ENCODE measurements around the gene RDH14.

RDH14 gene

DNA sequence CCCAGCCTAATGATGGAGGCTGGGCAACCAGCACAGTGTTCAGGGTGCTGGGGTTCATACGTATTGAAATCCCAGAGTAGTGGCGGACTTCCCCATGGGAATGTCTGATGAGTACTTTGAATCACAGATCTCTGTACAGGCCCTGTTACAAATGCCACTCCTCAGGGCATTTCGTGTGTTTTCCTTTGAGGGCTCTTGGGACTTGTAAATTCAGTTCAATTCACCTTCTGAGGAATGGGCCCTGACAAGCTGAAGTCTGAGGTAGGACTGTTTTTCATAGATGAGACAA lies 288 bp upstream of the RDH14 start:
- DNase-seq: no peak

DNA sequence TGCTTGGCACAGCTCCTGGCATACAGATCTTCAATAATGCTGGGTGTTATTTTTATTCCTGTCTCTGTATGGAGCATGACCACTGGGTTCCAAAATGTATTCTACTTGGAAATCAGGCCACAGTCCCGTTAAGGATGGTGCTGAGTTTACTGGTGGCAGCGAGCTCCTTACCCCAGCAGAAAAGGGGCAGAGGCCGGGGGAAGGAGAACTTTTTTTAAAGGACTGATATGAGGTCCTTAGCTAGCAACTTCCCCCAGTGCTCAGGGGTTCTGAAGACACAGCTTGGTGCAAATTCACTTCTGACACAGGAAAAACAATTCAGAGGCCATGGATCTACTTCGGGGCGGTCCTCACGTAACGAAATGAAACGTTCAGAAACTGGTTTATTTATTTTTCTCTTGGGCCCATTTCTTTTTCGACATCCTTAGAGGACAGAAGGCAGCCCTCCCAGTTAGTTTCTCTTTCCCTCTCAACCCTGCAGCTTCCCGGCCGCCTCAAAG lies 872 bp downstream of the RDH14 start:
- DNase-seq: no peak

DNA sequence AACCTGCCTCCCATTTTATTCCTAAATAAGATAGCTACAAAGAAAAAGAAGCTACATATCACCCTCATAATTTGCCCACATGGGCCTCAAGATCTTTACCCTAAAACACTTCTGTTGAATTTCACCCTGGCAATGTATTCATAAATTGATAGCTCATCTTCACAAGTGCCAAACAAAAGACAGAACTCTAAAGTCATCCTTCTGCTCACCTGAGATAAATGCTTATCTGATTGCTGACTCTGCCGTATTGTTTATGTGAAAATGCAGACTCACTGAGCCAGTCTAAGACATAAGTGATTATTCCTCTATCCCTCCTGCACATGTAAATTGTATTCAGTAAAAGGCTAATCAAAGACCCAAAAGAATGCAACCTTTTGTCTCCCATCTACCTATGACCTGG lies 2.0 kb downstream of the RDH14 start:
- DNase-seq: no peak

DNA sequence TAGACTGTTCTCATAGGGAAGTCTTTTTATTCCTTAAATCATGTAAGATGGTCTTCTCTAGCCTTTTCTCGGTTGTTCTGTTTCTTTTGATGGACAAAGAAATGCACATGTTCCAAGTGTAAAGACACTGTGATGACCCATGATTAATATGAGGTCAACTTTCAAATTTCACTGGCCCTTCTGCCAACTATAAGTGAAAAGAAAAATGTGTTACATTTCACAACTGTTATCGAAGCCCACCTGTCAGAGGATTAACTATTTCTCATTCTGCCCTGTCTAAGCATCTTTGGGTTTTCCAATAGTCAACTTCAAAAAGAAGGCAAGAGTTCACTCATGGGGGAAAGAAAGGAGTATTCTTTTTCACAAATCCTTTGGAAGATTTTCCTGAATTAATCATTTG lies 3.3 kb downstream of the RDH14 start:
- no peak for DNase-seq

DNA sequence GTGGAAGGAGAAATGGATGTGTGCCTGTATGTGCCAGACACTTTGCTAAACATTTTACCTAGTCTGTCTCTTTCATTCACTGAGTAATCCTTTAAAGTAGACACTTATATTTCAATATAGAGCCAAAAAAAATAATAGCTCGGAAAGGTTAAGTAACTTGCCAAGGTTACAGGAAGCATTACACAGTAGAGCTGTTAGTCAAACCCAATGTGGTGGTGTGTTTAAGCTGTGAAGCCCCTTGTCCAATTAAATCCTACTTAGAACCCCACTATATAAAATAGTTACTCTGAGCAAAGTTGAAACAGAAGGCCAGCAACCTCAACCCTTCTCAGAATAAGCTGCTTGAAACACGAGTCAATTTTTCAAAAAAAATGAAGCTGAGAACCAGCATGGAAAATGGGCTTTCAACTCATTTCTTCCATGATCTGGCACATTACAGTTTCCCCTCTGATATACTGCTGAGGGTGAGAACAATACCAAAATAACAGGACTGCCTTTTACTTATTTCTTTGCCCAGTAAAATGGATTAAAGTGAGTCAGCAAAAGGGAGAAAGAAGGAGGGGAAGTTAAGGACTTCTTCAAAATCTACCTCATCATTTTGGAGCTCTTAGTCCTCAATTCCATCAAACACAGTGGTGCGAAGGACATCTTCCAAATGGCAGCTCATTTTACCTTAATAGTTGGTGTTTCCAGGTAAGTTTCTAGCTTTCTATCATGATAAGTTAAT lies 7.9 kb downstream of the RDH14 start:
- no peak for DNase-seq

DNA sequence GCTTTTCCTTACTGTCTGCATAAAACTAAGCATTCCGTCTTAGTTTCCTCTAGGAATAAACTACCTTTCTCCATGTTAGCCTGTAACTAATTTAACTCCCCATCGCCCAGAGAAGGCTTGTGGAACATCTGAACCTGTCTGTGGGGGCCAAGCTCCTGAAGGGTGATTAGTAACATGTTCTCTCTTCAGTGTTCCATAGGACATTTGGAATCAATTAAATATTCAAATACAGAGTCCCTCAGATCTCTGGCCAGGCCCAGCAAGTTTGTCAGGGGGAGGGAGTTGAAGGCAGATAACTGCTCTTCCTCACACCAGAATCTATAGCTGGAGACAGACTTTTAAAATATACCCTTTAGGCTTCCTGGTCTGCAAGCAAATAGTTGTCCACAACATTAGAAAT lies 8.8 kb downstream of the RDH14 start:
- no peak for DNase-seq

DNA sequence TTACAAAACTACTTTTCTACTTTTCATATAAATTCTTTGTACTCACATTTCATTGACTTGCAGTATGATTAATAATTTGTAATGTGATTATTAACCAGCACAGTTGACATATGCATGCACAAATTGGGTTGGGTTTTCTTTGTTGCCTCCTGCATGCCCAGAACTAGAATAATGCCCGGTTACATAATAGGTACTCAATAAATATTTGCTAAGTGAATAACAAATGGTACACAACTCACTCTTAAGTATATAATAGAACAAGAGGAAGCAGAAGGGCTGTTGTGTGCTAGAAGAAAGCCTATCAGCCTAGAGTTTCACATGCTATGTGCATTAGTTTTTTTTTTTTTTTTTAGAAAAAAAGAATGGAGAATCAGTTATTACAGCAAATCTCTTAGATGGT lies 9.3 kb downstream of the RDH14 start:
- DNase-seq: no peak

DNA sequence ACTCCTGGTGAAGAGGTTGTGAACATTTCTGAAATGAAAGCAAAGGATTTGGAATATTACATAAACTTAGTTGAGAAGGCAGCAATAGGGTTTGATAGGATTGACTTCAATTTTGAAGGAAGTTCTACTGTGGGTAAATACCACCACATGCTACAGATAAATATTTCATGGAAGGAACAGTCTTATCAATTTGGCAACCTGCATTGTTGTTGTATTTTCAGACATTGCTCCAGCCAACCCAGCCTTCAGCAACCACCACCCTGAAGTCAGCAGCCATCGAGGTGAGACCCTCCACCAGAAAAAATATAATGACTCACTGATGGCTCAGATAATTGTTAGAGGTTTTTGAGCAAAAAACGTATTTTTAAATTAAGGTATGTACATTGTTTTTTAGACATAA lies 10.0 kb downstream of the RDH14 start:
- DNase-seq: no peak

DNA sequence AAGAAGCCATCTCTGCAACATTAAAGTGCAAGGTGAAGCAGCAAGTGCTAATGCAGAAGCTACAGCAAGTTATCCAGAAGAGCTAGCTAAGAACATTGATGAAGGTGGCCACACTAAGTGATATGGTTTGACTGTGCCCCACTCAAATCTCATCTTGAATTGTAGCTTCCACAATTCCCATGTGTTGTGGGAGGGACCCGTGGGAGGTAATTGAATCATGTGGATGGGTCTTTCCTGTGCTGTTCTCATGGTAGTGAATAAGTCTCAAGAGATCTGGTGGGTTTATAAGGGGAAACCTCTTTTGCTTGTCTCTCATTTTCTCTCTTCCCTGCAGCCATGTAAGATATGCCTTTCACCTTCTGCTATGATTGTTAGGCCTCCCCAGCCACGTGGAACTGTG lies 11.4 kb downstream of the RDH14 start:
- DNase-seq: no peak

DNA sequence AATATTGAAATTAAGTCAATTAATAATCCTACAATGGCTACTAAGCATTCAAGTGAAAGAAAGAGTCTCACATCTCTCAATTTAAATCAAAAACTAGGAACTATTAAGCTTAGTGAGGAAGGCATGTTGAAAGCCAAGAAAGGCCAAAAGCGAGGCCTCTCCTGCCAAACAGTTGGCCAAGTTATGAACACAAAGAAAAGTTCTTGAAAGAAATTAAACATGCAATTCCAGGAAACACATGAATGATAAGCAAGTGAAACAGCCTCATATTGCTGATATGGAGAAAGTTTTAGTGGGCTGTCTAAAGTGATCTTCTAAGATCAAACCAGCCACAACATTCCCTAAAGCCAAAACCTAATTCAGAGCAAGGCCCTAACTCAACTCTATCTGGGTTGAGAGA lies 11.8 kb downstream of the RDH14 start:
- no peak for DNase-seq

DNA sequence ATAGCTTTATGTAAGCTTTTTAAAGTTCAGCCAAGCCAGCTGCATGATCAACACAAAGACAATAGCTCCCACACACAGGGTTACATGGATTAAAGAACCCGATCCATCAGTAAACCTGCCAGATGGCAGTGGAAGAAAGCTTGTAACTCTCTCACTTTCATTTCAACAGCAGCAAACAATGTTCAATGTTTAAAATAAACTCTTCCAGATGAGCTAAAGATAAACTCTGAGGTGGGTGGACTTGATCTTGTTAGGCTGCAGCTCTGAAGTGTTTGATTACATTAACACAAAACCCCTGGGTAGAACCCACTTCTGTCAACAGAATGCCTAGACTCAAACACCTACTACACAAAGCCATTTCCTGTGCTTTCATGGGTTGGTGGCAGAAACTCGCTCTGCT lies 13.9 kb downstream of the RDH14 start:
- DNase-seq: peak; percentile 66

DNA sequence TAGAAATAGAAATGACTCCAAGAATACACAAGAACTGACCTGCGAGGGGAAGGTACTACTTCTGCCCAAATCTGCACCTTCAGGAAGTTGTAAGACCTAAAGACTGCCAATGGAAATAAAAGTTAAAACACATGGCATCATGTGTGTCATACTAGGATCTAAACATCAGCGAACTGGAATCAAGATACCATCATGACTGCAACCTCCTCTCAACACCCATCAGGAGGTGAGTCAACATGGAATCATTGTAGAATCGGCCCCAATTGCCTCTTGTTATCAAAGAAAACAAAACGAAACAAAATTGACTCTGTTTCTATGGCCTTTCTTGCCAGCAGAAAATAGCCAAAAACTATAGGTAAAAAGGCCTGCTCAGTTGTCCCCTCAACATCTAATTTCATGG lies 15.1 kb downstream of the RDH14 start:
- no peak for DNase-seq

DNA sequence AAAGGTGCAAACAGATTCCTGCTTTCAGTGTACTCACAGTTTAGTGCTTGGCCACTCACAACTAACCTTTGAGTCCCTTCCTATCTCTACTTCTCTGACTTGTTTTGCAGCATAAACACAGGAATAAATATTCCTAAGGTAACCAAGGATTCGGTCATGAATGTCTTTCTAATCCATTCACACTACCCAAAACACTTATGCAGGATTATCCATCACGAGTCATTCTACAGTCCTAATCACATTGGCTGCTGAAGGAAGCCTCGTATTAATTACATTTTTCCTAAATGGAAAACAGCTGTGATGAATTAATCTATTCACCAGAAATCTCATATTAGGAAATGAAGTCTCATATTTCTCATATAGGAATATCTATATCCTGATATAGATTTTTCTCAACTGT lies 16.3 kb downstream of the RDH14 start:
- DNase-seq: no peak

DNA sequence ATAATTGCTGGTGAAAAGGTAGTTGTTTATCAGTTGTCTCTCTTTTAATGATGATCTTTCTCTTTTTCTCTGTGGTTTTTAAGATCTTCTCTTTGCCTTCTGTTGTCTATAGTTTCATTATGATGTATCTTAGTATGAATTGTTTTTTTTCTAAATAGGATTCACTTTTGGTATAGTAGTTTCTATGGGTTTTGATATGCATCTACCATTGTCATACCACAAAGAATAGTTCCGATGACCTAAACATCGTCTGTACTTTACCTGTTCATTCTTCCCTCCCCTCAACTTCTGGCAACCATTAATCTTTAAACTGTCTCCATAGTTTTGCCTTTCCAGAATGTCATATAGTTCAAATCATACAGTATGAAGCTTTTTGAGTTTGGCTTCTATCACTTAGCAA lies 19.6 kb downstream of the RDH14 start:
- no peak for DNase-seq

DNA sequence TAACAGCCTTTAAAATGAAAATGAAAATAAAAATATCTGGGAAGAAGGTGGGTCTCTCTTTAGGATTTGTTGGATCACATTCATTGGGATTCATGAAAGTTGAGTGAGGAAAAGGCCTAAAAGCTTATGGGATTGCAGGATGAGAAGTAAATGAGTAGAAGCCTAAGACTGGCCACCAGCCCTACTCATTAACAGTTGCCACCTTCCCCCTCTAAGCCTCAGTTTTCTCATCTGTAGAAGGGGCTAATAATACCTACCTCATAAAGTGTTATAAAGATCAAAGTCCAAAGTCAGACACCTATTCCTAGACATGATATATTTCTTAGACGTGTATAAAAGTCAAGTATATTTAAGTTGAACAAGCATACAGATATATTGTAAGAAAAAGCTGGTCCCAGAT lies 23.8 kb downstream of the RDH14 start:
- DNase-seq: no peak

DNA sequence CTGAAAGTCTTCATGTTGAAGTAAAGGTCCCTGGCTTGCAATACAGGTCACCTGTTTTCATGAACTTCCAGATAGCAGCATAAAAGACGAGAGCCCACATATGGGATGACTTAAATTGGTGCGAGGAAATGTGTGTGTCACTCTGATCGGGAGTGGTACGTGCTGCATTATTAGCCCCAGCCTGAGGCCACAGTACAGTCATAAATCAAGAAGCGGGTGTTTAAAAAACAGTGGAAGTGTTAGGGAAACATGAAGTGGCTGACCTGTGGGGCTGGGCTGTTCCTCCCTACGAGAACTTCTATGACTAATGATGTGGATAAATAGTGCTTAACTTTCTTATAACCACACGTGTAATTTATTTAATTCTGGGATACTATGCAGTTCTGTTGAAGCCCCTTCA lies 24.4 kb downstream of the RDH14 start:
- DNase-seq: no peak

DNA sequence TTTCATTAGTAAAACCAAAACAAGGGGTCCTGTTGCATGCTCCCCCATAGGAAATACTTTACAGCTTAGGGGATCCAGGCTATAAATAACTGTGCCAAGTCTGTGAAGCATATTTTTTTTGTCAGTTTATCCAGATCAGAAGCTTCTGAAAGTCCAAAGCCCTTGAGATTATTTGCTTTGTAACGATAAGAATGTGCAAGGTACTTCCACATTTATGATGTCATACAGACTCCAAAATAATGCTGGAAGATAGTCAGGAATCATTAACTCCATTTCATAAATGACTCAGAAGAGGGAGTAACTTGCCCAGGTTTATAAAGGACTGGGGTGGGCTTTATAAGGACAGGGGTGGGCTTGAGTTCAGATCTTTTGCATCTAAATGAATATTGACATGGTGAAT lies 29.3 kb downstream of the RDH14 start:
- DNase-seq: no peak

DNA sequence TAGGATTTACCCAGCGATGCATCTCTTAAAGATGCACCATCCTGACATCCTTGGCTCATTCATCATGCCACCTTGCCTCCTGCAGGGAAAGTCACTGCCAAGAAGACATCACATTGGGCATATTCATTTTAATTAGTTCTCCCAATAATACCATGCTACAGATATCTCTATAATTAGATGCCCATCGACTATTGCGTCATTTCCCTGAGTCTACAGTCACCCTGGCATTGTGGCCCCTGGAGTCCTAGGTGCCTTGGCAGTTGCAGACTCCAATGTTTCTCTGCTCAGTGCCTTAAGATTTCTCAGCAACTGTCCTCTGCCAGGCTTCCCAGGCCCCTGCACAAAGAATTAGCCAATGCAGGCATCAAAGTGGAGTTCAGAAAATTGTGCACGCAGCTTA lies 32.6 kb downstream of the RDH14 start:
- DNase-seq: no peak

DNA sequence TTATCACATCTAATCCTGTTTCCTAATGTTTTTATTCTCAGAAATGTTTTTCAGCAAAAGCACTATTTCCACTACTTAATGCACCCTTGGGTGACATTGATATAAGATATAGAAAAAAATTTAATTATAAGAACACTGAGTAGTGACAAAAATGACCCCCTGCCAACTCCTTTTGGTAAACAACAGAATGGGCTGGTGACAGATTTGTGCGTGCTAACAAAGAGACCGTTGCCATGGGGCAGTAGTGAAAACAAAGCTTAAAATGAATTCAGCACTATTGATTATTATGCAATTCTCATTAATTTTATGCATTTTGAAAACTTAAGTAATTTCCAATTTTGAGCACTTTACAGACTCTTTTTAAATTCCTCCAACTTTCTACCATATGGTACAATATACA lies 33.1 kb downstream of the RDH14 start:
- DNase-seq: no peak

DNA sequence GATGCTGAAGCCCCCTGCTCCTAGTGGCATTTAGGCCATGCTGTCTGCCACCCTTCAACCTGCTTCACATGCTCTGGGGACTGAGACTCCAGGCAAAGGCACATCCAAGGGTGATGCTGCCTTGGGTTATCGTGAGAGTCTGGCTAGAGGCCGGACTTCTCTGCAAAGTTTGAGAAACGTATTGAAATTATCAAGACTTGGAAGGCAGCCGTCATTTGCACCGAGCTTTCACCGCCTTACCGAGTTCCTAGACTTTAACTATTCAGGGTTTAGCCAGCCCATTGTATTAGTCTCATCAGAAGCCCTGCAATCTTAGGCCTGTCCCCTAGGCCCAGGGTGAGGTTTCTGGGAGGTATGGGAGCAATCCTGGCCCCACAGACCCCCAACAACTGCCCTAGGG lies 34.0 kb downstream of the RDH14 start:
- no peak for DNase-seq

DNA sequence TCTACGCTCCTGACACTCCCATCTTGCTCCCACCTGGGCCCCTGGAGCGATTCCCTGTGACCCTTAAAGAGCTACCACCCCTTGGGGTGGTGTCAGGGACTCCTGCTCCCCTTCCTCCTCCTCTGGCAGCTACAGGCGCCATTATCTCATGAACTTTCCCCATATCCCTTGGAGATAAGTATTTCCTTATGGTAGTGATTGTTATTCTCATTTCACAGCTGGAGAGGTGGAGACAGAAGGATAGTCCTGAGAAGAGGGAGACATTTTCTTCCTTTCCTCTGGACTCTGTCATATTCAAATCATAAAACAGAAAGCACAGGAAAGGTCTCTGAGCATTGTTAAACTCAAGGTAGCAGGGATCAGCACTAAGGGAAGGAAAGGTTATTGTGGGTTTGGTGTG lies 34.6 kb downstream of the RDH14 start:
- no peak for DNase-seq

DNA sequence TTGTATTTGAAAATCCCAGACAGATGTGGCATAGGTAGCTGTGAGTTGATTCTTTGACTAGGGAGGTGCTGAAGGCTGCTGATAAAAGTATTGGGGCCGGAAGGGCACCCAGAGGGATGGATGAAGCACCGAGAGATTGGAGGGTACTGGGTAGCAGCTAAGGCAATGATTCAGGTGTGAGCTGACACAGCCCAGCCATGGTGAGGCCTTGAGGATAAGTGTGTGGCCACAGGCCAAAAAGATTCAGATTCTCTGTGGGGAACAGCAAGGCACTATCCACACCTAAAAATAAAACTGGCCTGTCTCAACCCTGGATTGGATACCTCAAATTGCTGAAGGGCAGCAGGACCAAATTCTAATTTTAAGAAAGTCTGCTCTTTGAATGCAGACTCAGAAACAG lies 35.2 kb downstream of the RDH14 start:
- no peak for DNase-seq

DNA sequence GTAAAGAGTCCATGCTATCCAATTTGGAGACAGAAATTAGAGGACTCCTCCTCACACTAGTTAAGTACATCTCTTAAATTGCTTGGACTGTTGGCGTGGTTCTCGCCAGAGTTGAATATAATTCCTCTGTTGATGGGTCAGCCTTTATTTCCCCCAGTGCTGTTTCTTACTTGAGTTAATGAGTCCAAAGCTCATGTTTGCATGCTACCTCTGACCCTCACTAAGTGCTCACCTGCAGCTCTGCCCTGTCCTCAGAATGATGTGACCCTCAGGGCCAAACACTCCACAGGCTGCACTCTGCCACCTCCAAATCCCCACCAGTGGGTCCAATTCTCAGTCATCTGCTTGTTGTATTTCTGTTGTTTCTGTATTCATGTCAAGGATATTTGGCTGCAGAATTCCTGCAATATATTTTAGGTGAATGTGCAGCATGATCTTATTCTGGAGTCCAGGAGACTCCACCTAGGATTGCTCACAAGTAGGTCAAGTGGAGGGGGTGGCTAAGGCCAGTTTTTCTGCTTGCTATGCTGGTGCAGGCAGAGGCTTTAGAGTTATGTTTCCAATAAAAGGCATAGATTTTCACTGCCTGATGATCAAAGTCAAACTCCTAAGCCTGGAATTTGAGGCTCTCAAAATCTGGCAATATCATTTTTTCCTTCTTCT lies 37.8 kb downstream of the RDH14 start:
- DNase-seq: no peak

DNA sequence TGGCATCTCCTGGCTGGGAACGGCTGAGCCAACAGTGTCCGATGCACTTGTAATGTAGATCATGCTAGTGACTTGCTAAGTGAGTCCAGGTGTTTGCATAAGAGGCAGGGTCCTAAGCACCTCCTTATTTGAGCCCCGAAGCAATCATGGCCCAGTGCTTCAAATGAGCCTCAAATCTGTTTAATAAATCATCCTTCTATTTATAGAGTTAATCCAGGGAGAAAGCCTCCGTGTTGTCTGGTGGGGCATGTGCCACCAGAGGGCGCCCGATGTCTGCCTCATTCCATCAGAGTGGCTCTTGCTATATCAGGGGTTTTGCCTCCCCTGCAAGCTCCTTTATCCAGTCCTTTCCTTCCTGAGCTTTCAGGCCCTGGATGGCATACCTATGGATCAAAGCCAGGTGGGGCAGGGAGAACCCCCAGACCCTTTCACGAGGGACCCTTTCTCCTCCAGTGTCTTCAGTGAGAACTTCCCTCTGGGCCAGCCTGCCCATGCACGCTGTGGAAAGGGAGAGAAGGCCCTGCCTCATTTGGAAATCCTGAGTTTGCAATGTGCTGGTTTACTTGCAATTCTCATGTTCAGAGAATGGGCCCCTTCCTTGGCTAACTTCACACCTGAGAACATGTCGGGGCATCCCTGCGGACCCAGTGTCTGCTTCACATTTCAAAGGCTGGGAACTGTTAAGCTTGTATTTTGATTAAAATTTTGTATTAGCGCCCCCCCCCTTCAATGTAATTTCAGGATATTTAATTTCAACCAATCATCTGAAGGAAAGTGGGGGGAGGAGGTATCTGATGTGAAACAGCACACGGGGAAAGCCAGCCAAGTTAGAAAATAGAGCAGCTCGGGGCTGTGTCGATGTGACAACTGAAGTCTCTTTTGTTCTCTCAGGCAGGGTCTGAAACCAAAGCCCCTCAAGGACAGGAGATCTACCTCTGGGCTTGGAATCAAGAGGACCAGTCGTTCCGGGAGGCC lies 39.7 kb downstream of the RDH14 start:
- peak; percentile 41 for DNase-seq

All from COR-L47 (cell line).